Lower leg skin (tissue), 3 donors: ENCODE results near the gene UNC13A.

Experiments used
- CTCF ChIP-seq, 3 donors: fragments of 450-650 bp; IDR thresholded peaks; one replicate each; pipeline ENCODE4 v1.5.1; 2016; ENCODE audit warnings: antibody characterized with exemption in 3 of 3, mild to moderate bottlenecking in 3 of 3, moderate library complexity in 2 of 3
- POLR2A ChIP-seq, 2 donors: fragments of 450-650 bp; IDR thresholded peaks; one replicate each; pipeline ENCODE4 v1.6.1; 2016 to 2017; ENCODE audit warnings: antibody characterized with exemption in 2 of 2, mild to moderate bottlenecking in 1 of 2, moderate library complexity in 1 of 2

- TF ChIP-seq CTCF (IDR thresholded peaks at IDR 0.05) (no peak), POLR2A (IDR thresholded peaks at IDR 0.05) (no peak)
Measured at GRCh38 chr19:17626456-17627015, 61.6 kb downstream of the UNC13A start.
